NB4 (cell line): ENCODE data around the gene GNA14.
"Not testable (repeated sequence)": the region's sequence is repeated elsewhere in the genome, so short reads cannot be mapped to it uniquely, and the experiment has no call there.

Experiments
- DNase-seq: peaks from one replicate; pipeline ENCODE4 v3.0.0; 2010; ENCODE audit warnings: low read depth
- H3K4me3 ChIP-seq: one replicate; pipeline ENCODE4 v1.5.1; 2011; ENCODE audit warnings: mild to moderate bottlenecking, low read depth, low read length, moderate library complexity
- CTCF ChIP-seq: IDR thresholded peaks from one replicate; pipeline ENCODE4 v1.5.1; 2012; ENCODE audit warnings: low read depth, low read length
- MAX ChIP-seq: IDR thresholded peaks from 2 replicates; pipeline ENCODE4 v1.6.1; 2011; ENCODE audit warnings: low read depth, low read length
- MYC ChIP-seq: IDR thresholded peaks from 2 replicates; pipeline ENCODE4 v1.6.1; 2011; ENCODE audit warnings: low read depth, low read length
- POLR2A ChIP-seq: IDR thresholded peaks from 2 replicates; pipeline ENCODE4 v1.6.1; 2011; ENCODE audit warnings: mild to moderate bottlenecking; ENCODE audit not compliant: insufficient read length; ENCODE audit errors: extremely low read depth

The GNA14 gene

GRCh38 chr9:77587851-77588250, 60.3 kb downstream of the GNA14 start:
- no peak for TF ChIP-seq MYC
- no peak for DNase-seq
- no peak overlapping the region for H3K4me3 ChIP-seq

- TF ChIP-seq POLR2A (no peak), MYC (no peak)
- DNase-seq: no peak
- H3K4me3 ChIP-seq: no peak overlapping the region
Measured at GRCh38 chr9:77587042-77587441, 61.1 kb downstream of the GNA14 start.

- DNase-seq: no peak
- no peak overlapping the region for H3K4me3 ChIP-seq
- no peak for TF ChIP-seq CTCF
- TF ChIP-seq MYC: no peak
- TF ChIP-seq MAX: no peak
- TF ChIP-seq POLR2A: no peak
Measured at GRCh38 chr9:77586591-77586990, 61.5 kb downstream of the GNA14 start.

- H3K4me3 ChIP-seq: no peak overlapping the region
- no peak for DNase-seq
- TF ChIP-seq CTCF (no peak), MAX (no peak)
Measured at GRCh38 chr9:77585335-77585786, 62.8 kb downstream of the GNA14 start.

GRCh38 chr9:77584927-77585326, 63.2 kb downstream of the GNA14 start:
- DNase-seq, H3K4me3 ChIP-seq: not testable (repeated sequence)

- no peak overlapping the region for H3K4me3 ChIP-seq
- TF ChIP-seq POLR2A: no peak
- no peak for TF ChIP-seq CTCF
- no peak for TF ChIP-seq MAX
- TF ChIP-seq MYC: no peak
- no peak for DNase-seq
Measured at GRCh38 chr9:77582961-77583576, 65.1 kb downstream of the GNA14 start.

GRCh38 chr9:77582525-77582924, 65.6 kb downstream of the GNA14 start:
- no peak for TF ChIP-seq MYC
- no peak for TF ChIP-seq CTCF
- TF ChIP-seq POLR2A: no peak
- TF ChIP-seq MAX: no peak
- DNase-seq: peak; percentile 2
- H3K4me3 ChIP-seq: no peak overlapping the region

GRCh38 chr9:77575785-77576184, 72.3 kb downstream of the GNA14 start:
- TF ChIP-seq CTCF (no peak), MYC (no peak), POLR2A (no peak)
- DNase-seq: peak; percentile 44
- H3K4me3 ChIP-seq: no peak overlapping the region
